NCI-H345 (cell line): ENCODE results near the gene RNF182.
"Not testable (repeated sequence)": the region's sequence is repeated elsewhere in the genome, so short reads cannot be mapped to it uniquely, and the experiment has no call there.

Source experiments
- DNase-seq: peaks from one replicate; lab custom pipeline; 2025; lab: John Stamatoyannopoulos, UW

RNF182 gene

GRCh38 chr6:14002176-14002947, 77.6 kb downstream of the RNF182 start:
- DNase-seq: no peak

GRCh38 chr6:14004258-14004657, 79.5 kb downstream of the RNF182 start:
- DNase-seq: no peak

GRCh38 chr6:14008809-14009208, 84.1 kb downstream of the RNF182 start:
- no peak for DNase-seq

- DNase-seq: no peak
Observed at GRCh38 chr6:14009431-14009830, 84.7 kb downstream of the RNF182 start.

GRCh38 chr6:14010275-14010674, 85.5 kb downstream of the RNF182 start:
- no peak for DNase-seq

GRCh38 chr6:14012313-14013030, 87.7 kb downstream of the RNF182 start:
- DNase-seq: no peak

GRCh38 chr6:14015964-14016363, 91.2 kb downstream of the RNF182 start:
- DNase-seq: no peak

- no peak for DNase-seq
Observed at GRCh38 chr6:14016432-14016831, 91.7 kb downstream of the RNF182 start.

- no peak for DNase-seq
Observed at GRCh38 chr6:14016935-14017625, 92.3 kb downstream of the RNF182 start.

GRCh38 chr6:14017626-14018475, 93.1 kb downstream of the RNF182 start:
- DNase-seq: no peak

- not testable (repeated sequence) for DNase-seq
Observed at GRCh38 chr6:14018559-14018958, 93.8 kb downstream of the RNF182 start.

GRCh38 chr6:14020551-14020950, 95.8 kb downstream of the RNF182 start:
- DNase-seq: no peak

- DNase-seq: no peak
Observed at GRCh38 chr6:14021449-14021848, 96.7 kb downstream of the RNF182 start.

GRCh38 chr6:14022673-14023072, 97.9 kb downstream of the RNF182 start:
- no peak for DNase-seq

GRCh38 chr6:14023855-14024254, 99.1 kb downstream of the RNF182 start:
- DNase-seq: no peak

GRCh38 chr6:14025160-14025559, 100.4 kb downstream of the RNF182 start:
- no peak for DNase-seq

- DNase-seq: no peak
Observed at GRCh38 chr6:14026831-14027539, 102.2 kb downstream of the RNF182 start.

GRCh38 chr6:14028631-14029030, 103.9 kb downstream of the RNF182 start:
- no peak for DNase-seq

GRCh38 chr6:14029605-14030004, 104.9 kb downstream of the RNF182 start:
- DNase-seq: no peak
